Ecto neural progenitor cell (in vitro differentiated cells): ENCODE measurements around the gene TRMT1.
A peak's percentile ranks its signal among the peaks of the same experiment; 100 is the strongest.

Source experiments
- DNase-seq: peaks from one replicate; pipeline ENCODE4 v3.0.0-alpha.2; 2018; ENCODE audit warnings: low spot score

The TRMT1 gene

GRCh38 chr19:13102416-13102665 is 14.2 kb downstream of the TRMT1 start:
- no peak for DNase-seq

- no peak for DNase-seq
Observed at GRCh38 chr19:13101590-13102415, 14.7 kb downstream of the TRMT1 start.

GRCh38 chr19:13100841-13101589 is 15.5 kb downstream of the TRMT1 start:
- DNase-seq, result no peak

GRCh38 chr19:13100031-13100588 is 16.4 kb downstream of the TRMT1 start:
- no peak for DNase-seq

- DNase-seq, result no peak
Observed at GRCh38 chr19:13099073-13099999, 17.2 kb downstream of the TRMT1 start.

GRCh38 chr19:13098277-13099072 is 18.1 kb downstream of the TRMT1 start:
- no peak for DNase-seq

GRCh38 chr19:13097463-13098258 is 18.9 kb downstream of the TRMT1 start:
- DNase-seq, result no peak

GRCh38 chr19:13097033-13097462 is 19.5 kb downstream of the TRMT1 start:
- DNase-seq, result no peak

- DNase-seq, result peak; percentile 83
Observed at GRCh38 chr19:13095934-13096927, 20.3 kb downstream of the TRMT1 start.

GRCh38 chr19:13095393-13095784 is 21.2 kb downstream of the TRMT1 start:
- peak; percentile 73 for DNase-seq

- peak; percentile 78 for DNase-seq
Observed at GRCh38 chr19:13094771-13095392, 21.7 kb downstream of the TRMT1 start.

- no peak for DNase-seq
Observed at GRCh38 chr19:13094106-13094504, 22.4 kb downstream of the TRMT1 start.

- peak; percentile 89 for DNase-seq
Observed at GRCh38 chr19:13093407-13094105, 23.0 kb downstream of the TRMT1 start.

- no peak for DNase-seq
Observed at GRCh38 chr19:13092606-13093235, 23.8 kb downstream of the TRMT1 start.

GRCh38 chr19:13092158-13092543 is 24.4 kb downstream of the TRMT1 start:
- no peak for DNase-seq

GRCh38 chr19:13091400-13092157 is 25.0 kb downstream of the TRMT1 start:
- no peak for DNase-seq
